OCI-LY3 (cell line): ENCODE results near the gene PPP4R2.

Experiments
- H2AFZ ChIP-seq: fragments of 200-600, 300-600 bp; shearing (Covaris generic); 2 replicates; pipeline ENCODE4 v1.6.0; 2014; ENCODE audit warnings: antibody characterized with exemption, low read depth, low read length
- H3K27ac ChIP-seq: fragments of 200-600, 300-600 bp; sonication (generic); 2 replicates; pipeline ENCODE4 v1.5.1; 2014; ENCODE audit warnings: mild to moderate bottlenecking, low read length, moderate library complexity, mixed read lengths
- H3K27me3 ChIP-seq: fragments of 200-600, 300-600 bp; sonication (generic); 2 replicates; pipeline ENCODE4 v1.6.1; 2014; ENCODE audit warnings: low read depth, low read length, mixed read lengths
- H3K36me3 ChIP-seq: fragments of 200-600, 300-600 bp; sonication (generic); replicated peaks from 2 replicates; pipeline ENCODE3; 2014; ENCODE audit warnings: low read depth, low read length, mixed read lengths
- H3K4me1 ChIP-seq: fragments of 300-600, 200-600 bp; sonication (generic); 2 replicates; pipeline ENCODE4 v1.6.1; 2014; ENCODE audit warnings: low read length, mixed read lengths
- H3K4me2 ChIP-seq: fragments of 200-600, 300-600 bp; sonication (generic); 2 replicates; pipeline ENCODE4 v1.6.1; 2014; ENCODE audit warnings: low read length, mixed read lengths
- H3K4me3 ChIP-seq: fragments of 300-600, 200-600 bp; sonication (generic); 2 replicates; pipeline ENCODE4 v1.5.1; 2014; ENCODE audit warnings: antibody characterized with exemption, mild to moderate bottlenecking, low read length, moderate library complexity
- H3K79me2 ChIP-seq: fragments of 300-600, 200-600 bp; shearing (Covaris generic); 2 replicates; pipeline ENCODE4 v1.6.1; 2014; ENCODE audit warnings: mild to moderate bottlenecking, low read length, mixed read lengths
- H3K9ac ChIP-seq: fragments of 300-600, 200-600 bp; shearing (Covaris generic); 2 replicates; pipeline ENCODE4 v1.6.0; 2014; ENCODE audit warnings: mild to moderate bottlenecking, low read length, moderate library complexity
- H3K9me3 ChIP-seq: fragments of 200-600, 300-600 bp; shearing (Covaris generic); 2 replicates; pipeline ENCODE4 v1.6.1; 2014; ENCODE audit warnings: low read length, mixed read lengths; ENCODE audit not compliant: insufficient read depth
- H4K20me1 ChIP-seq: fragments of 200-600, 300-600 bp; sonication (generic); 2 replicates; pipeline ENCODE4 v1.6.1; 2016; ENCODE audit warnings: low read length, mixed read lengths; ENCODE audit not compliant: insufficient read depth
- EZH2phosphoT487 ChIP-seq: fragments of 200-600 bp; shearing (Covaris generic); IDR thresholded peaks from 2 replicates; pipeline ENCODE4 v1.6.1; 2018; ENCODE audit warnings: antibody characterized with exemption, mixed run types, low read depth
- TF ChIP-seq, protein P1 (sequence below): fragments of 200-600, 300-600 bp; sonication (generic); IDR thresholded peaks from 2 replicates; pipeline ENCODE4 v1.5.1; 2014; ENCODE audit warnings: antibody characterized with exemption, low read length, low read depth

The PPP4R2 gene

DNA sequence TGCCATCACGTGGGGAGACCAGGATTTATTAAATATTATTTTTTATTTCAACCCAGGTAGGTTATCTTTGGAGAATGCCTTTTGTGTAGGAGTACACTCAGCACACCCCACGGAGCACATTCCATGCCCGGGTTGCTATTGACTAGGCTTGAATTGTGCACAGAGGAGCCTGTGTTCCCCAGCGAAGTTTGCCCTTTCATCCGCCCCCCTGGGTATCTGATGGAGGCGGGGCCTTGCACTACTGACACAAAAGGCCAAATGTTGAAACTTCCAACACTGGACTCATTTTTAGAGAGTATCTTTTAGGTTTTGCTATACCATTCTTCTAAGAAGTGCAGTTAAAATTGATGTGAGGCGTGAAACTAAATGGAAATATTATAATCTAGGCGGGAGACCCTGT lies 39.3 kb upstream of the PPP4R2 start:
- Histone ChIP-seq H3K4me2 (no peak overlapping the region), H3K4me3 (no peak overlapping the region), H3K27me3 (0 out of 2 replicates have a peak, but pooled peaks cover 4% of the 10 kb centered on the region), H3K27ac (no peak overlapping the region), H3K4me1 (peaks cover 10% of the 10 kb centered on the region), H3K9ac (no peak overlapping the region), H4K20me1 (no peaks in the 10 kb centered on the region), H3K9me3 (no peaks in the 10 kb centered on the region), H3K79me2 (no peaks in the 10 kb centered on the region), H2AFZ (no peak overlapping the region), H3K36me3 (no peaks in the 10 kb centered on the region)
- TF ChIP-seq, protein P1, sequence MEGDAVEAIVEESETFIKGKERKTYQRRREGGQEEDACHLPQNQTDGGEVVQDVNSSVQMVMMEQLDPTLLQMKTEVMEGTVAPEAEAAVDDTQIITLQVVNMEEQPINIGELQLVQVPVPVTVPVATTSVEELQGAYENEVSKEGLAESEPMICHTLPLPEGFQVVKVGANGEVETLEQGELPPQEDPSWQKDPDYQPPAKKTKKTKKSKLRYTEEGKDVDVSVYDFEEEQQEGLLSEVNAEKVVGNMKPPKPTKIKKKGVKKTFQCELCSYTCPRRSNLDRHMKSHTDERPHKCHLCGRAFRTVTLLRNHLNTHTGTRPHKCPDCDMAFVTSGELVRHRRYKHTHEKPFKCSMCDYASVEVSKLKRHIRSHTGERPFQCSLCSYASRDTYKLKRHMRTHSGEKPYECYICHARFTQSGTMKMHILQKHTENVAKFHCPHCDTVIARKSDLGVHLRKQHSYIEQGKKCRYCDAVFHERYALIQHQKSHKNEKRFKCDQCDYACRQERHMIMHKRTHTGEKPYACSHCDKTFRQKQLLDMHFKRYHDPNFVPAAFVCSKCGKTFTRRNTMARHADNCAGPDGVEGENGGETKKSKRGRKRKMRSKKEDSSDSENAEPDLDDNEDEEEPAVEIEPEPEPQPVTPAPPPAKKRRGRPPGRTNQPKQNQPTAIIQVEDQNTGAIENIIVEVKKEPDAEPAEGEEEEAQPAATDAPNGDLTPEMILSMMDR, result no peak
- no peak for TF ChIP-seq EZH2phosphoT487

DNA sequence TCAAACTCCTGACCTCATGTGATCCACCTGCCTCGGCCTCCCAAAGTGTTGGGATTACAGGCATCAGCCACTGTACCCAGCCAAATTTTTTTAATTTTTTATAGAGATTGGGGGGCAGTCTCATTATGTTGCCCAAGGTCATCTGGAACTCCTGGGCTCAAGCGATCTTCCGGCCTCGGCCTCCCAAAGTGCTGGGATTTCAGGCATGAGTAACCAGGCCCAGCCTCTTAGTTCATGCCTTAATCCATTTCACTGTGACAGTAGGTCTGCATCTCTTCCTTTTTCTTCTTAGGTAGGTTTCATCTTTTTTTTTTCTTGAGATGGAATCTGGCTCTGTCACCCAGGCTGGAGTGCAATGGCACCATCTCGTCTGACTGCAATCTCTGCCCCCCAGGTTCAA lies 37.3 kb upstream of the PPP4R2 start:
- TF ChIP-seq EZH2phosphoT487, result no peak
- TF ChIP-seq, protein P1, result no peak
- no peaks in the 10 kb centered on the region for H3K36me3 ChIP-seq
- H4K20me1 ChIP-seq, result no peaks in the 10 kb centered on the region
- H3K9ac ChIP-seq, result no peak overlapping the region
- H3K79me2 ChIP-seq, result no peaks in the 10 kb centered on the region
- H3K4me1 ChIP-seq, result peaks cover 10% of the 10 kb centered on the region
- 0 out of 2 replicates have a peak, but pooled peaks cover 4% of the 10 kb centered on the region for H3K27me3 ChIP-seq
- H3K4me2 ChIP-seq, result no peak overlapping the region
- H2AFZ ChIP-seq, result no peak overlapping the region
- H3K9me3 ChIP-seq, result no peaks in the 10 kb centered on the region
- H3K4me3 ChIP-seq, result no peak overlapping the region
- no peak overlapping the region for H3K27ac ChIP-seq

DNA sequence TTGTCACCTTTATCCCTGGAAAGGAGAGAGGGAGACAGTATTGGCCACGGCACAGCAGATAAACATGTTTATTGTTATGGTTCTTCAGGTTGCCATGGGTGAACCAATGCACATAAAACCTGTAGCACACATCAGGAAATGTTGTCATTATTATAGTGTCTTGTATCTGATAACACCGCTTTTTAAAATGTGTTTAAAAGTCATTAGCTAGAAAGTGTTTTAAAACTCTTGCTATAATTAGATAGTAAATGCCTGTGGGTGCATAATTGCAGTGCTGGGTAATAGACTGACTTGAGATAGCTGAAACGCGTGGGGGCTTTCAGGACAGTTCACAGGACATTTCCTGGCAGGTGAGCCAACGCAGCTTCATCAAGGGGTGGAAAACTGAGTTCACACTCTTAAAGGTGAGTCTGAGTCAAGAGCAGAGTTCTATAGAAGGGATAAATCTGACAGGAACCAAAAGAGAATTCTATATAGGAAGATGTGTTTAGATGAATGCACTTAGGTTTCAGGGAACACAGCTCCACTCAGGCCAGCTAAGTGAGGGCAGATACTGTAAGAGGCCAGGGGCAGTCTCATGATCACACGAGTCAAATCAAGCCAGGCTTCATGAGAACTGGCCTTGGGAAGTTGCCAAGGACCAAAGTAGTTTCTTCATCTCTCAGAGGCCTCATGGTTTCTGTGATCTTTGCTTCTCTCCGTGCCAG lies 35.6 kb upstream of the PPP4R2 start:
- no peak overlapping the region for H3K4me2 ChIP-seq
- no peak overlapping the region for H3K9ac ChIP-seq

DNA sequence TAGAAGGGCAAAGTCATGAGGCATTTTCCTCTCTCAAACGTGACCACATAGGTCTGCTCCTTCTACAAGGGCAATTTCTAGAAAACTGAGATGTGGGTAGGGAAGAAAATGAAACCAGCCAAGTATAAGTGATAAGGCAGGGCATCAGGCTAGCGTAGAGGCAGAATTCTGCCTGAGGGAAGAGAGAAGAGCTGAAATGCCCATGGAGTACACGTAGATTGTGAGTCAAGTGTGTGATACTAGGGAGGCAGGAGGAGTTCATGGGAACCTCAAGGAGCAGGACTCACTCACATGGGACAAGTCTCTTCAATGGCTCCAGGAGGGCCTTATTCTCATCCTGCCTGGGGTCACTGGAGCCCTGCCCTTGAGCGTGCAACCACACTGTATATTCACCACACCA lies 34.9 kb upstream of the PPP4R2 start:
- TF ChIP-seq EZH2phosphoT487, result no peak
- TF ChIP-seq, protein P1, result no peak
- H3K4me2 ChIP-seq, result no peak overlapping the region
- H3K79me2 ChIP-seq, result no peaks in the 10 kb centered on the region
- H3K27ac ChIP-seq, result no peak overlapping the region
- H3K9ac ChIP-seq, result no peak overlapping the region
- no peaks in the 10 kb centered on the region for H3K36me3 ChIP-seq
- H3K4me3 ChIP-seq, result no peak overlapping the region
- H3K27me3 ChIP-seq, result no peaks in the 10 kb centered on the region
- peaks cover 13% of the 10 kb centered on the region for H3K4me1 ChIP-seq
- no peaks in the 10 kb centered on the region for H3K9me3 ChIP-seq
- H2AFZ ChIP-seq, result no peak overlapping the region
- no peaks in the 10 kb centered on the region for H4K20me1 ChIP-seq

More for the DNA sequence above, 35.6 kb upstream of the PPP4R2 start:
- Histone ChIP-seq H3K4me1 (peaks cover 15% of the 10 kb centered on the region), H3K4me3 (no peak overlapping the region), H3K9me3 (no peaks in the 10 kb centered on the region), H2AFZ (no peak overlapping the region), H3K27ac (no peak overlapping the region), H4K20me1 (no peaks in the 10 kb centered on the region), H3K27me3 (no peaks in the 10 kb centered on the region), H3K79me2 (no peaks in the 10 kb centered on the region), H3K36me3 (no peaks in the 10 kb centered on the region)
- TF ChIP-seq, protein P1, result no peak
- no peak for TF ChIP-seq EZH2phosphoT487
